OCI-LY7 (cell line): ENCODE results near the gene EXT2. TPM values are rescaled to one million over a fixed set of nuclear protein-coding genes. Genes with fewer than 3 reads are reported as not detected.
A peak's percentile ranks its signal among the peaks of the same experiment; 100 is the strongest.

Source experiments
- BruUV-seq: library from RNA; stranded (reverse); fragments of 400-500 nt; replicated peaks from 2 replicates; lab custom pipeline; 2021; lab: Mats Ljungman, UMichigan
- CTCF ChIA-PET: fragments of 300-600 bp; sonication (Branson Sonifier 250); formaldehyde crosslinking; loops from one replicate; lab custom pipeline; 2022; ENCODE audit warnings: antibody characterized with exemption; ENCODE audit not compliant: unreplicated experiment; lab: Charles Lee
- POLR2A ChIA-PET: fragments of 300-600 bp; sonication (Branson Sonifier 250); formaldehyde crosslinking; loops from one replicate; lab custom pipeline; 2022; ENCODE audit warnings: antibody characterized with exemption; lab: Charles Lee
- DNase-seq: peaks from one replicate; pipeline ENCODE4 v3.0.0-alpha.2; 2015; ENCODE audit warnings: low spot score
- H2AFZ ChIP-seq: fragments of 200-600 bp; sonication (generic), shearing (Covaris generic); 2 replicates; pipeline ENCODE4 v1.6.1; 2014; ENCODE audit warnings: mild to moderate bottlenecking, antibody characterized with exemption, low read length, moderate library complexity
- H3K27ac ChIP-seq: fragments of 200-600 bp; sonication (generic); 2 replicates; pipeline ENCODE4 v1.5.1; 2014; ENCODE audit warnings: mixed run types, low read depth, mild to moderate bottlenecking, moderate library complexity, low read length, inconsistent platforms; ENCODE audit not compliant: poor library complexity, severe bottlenecking
- H3K36me3 ChIP-seq: fragments of 200-600 bp; sonication (generic); 2 replicates; pipeline ENCODE4 v1.6.1; 2014; ENCODE audit warnings: mild to moderate bottlenecking, antibody characterized with exemption, low read length, moderate library complexity, mixed read lengths; ENCODE audit not compliant: insufficient read depth
- H3K4me1 ChIP-seq: fragments of 200-600 bp; sonication (generic); 2 replicates; pipeline ENCODE4 v1.5.1; 2014; ENCODE audit warnings: mild to moderate bottlenecking, low read length; ENCODE audit not compliant: insufficient read depth, poor library complexity, severe bottlenecking
- H3K4me2 ChIP-seq: fragments of 200-600 bp; sonication (generic); 2 replicates; pipeline ENCODE4 v1.6.1; 2014; ENCODE audit warnings: mild to moderate bottlenecking, low read length
- H3K4me3 ChIP-seq: fragments of 200-600 bp; sonication (generic); 2 replicates; pipeline ENCODE4 v1.5.1; 2014; ENCODE audit warnings: mild to moderate bottlenecking, low read depth, low read length; ENCODE audit not compliant: poor library complexity, severe bottlenecking
- H3K79me2 ChIP-seq: fragments of 200-600 bp; sonication (generic); 2 replicates; pipeline ENCODE4 v1.6.1; 2016; ENCODE audit warnings: low read depth, mild to moderate bottlenecking, low read length, moderate library complexity, mixed read lengths; ENCODE audit not compliant: insufficient read depth
- H3K9me2 ChIP-seq: fragments of 200-600 bp; sonication (generic); 2 replicates; pipeline ENCODE4 v1.6.1; 2016; ENCODE audit warnings: mild to moderate bottlenecking, low read length, mixed read lengths; ENCODE audit not compliant: insufficient read depth
- H3K9me3 ChIP-seq: fragments of 200-600 bp; sonication (generic); 2 replicates; pipeline ENCODE4 v1.6.1; 2014; ENCODE audit warnings: mild to moderate bottlenecking, mixed run types, low read length, mixed read lengths
- H4K20me1 ChIP-seq: fragments of 200-600 bp; sonication (generic); 2 replicates; pipeline ENCODE4 v1.6.1; 2014; ENCODE audit warnings: mild to moderate bottlenecking, antibody characterized with exemption, low read length, moderate library complexity, mixed read lengths; ENCODE audit not compliant: insufficient read depth
- EZH2phosphoT487 ChIP-seq: fragments of 200-600 bp; sonication (generic); IDR thresholded peaks from 2 replicates; pipeline ENCODE4 v1.6.1; 2018; ENCODE audit warnings: low read depth, borderline replicate concordance, mild to moderate bottlenecking, mixed run types, antibody characterized with exemption, low read length, moderate library complexity, mixed read lengths
- intact Hi-C: fragments of 100-400 bp; cut with micrococcal nuclease; formaldehyde crosslinking; loops from one replicate; pipeline ENCODE4 v1.10.0; 2022; ENCODE audit not compliant: unreplicated experiment
- total RNA-seq, 2 experiments: library from RNA; depleted of rRNA in 1 of 2; stranded (reverse); fragments of >200 nt in 1 of 2; shearing (Covaris generic) in 1 of 2; gene quantifications; 2 replicates each; pipeline ENCODE4 v1.2.3, GENCODE V29; 2014 to 2022
- TF ChIP-seq, protein P1 (sequence below): fragments of 200-600 bp; sonication (generic); conservative IDR thresholded peaks from 2 replicates; pipeline ENCODE4 v1.5.1; 2014; ENCODE audit warnings: mild to moderate bottlenecking, antibody characterized with exemption, low read length, moderate library complexity, mixed read lengths

EXT2 gene
- total RNA-seq, 2 experiments from 2014 or later, result 22.3 to 31.8 TPM

DNA sequence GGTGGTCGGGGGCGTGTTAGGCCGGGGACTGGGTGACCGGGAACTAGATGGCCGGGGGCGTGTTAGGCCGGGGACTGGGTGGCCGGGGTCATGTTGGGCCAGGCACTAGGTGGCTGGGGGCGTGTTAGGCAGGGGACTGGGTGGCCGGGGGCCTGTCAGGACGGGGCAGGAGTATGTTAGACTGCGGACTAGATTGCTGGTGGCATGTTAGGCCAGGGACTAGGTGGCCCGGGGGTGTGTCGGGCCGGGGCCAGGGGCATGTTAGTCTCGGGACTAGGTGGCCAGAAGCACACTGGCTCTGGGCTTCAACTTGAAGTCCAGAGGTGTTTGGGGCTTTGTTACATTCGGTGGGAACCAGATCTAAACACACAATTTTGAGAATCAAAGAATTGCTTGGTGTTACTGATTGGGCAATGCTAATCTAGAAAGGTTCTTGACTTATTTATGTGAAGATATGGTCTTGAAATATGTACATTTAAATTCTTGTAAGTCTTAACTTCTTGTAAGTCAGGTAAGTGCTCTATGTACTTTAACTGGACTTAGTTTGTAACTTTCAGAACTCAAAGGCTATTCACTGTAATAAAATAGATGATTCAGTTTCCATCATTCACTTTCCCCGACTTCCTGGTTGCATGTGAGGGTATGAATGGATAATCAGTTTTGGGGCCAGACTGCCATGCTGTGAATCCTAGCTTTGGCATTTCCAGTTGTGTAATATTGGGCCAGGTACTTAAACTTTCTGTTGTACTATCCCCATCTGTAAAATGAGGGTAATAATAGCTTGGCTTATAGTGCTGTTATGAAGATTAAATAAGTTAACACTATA is 1.1 kb downstream of the EXT2 start:
- no peak overlapping the region for H3K27ac ChIP-seq
- CTCF ChIA-PET, result interaction anchor here (0.9 kb wide), 1 partner anchor 10 kb away, joined by 3 read pairs; no protein-coding TSS in a partner anchor

DNA sequence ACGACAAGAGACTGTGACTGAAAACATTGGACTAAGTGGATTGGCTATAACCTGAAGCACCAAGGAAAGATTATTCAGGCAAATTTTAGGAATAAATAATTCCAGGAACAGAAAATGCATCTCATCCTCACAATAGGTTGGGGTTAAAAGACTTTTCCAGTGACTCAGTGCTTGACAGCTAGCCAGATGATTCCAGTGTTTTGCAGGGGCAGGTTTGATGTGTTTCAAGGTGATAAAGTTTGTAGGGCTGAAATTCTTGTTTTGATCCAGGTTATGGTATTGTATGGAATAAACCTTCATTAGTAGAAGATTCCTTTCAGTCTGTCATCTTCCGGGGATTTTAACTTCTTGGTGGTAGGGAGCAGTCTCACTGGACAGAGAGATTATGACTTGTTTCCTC is 2.3 kb downstream of the EXT2 start:
- H3K4me1 ChIP-seq, result peaks cover 6% of the 10 kb centered on the region
- DNase-seq, result no peak
- H3K4me2 ChIP-seq, result no peak overlapping the region
- no peaks in the 10 kb centered on the region for H3K9me3 ChIP-seq
- no peak overlapping the region for H2AFZ ChIP-seq
- H3K4me3 ChIP-seq, result no peak overlapping the region
- no peaks in the 10 kb centered on the region for H3K9me2 ChIP-seq
- H3K79me2 ChIP-seq, result no peaks in the 10 kb centered on the region
- no peaks in the 10 kb centered on the region for H3K36me3 ChIP-seq
- no peaks in the 10 kb centered on the region for H4K20me1 ChIP-seq
- ChIA-PET CTCF (no interaction called here), POLR2A (no interaction called here)
- intact Hi-C loops, result no loop called here
- no TSS peak for BruUV-seq
- H3K27ac ChIP-seq, result no peak overlapping the region
- TF ChIP-seq EZH2phosphoT487, result no peak
- TF ChIP-seq, protein P1, sequence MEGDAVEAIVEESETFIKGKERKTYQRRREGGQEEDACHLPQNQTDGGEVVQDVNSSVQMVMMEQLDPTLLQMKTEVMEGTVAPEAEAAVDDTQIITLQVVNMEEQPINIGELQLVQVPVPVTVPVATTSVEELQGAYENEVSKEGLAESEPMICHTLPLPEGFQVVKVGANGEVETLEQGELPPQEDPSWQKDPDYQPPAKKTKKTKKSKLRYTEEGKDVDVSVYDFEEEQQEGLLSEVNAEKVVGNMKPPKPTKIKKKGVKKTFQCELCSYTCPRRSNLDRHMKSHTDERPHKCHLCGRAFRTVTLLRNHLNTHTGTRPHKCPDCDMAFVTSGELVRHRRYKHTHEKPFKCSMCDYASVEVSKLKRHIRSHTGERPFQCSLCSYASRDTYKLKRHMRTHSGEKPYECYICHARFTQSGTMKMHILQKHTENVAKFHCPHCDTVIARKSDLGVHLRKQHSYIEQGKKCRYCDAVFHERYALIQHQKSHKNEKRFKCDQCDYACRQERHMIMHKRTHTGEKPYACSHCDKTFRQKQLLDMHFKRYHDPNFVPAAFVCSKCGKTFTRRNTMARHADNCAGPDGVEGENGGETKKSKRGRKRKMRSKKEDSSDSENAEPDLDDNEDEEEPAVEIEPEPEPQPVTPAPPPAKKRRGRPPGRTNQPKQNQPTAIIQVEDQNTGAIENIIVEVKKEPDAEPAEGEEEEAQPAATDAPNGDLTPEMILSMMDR, result no peak

More for the DNA sequence above, 1.1 kb downstream of the EXT2 start:
- Histone ChIP-seq H3K4me2 (peak overlapping the region; percentile 94), H3K9me2 (no peaks in the 10 kb centered on the region), H3K79me2 (no peaks in the 10 kb centered on the region), H3K4me3 (peak overlapping the region; percentile 93), H2AFZ (peak overlapping the region; percentile 72; the same call in 1 of the 2 replicates), H4K20me1 (no peaks in the 10 kb centered on the region), H3K9me3 (no peaks in the 10 kb centered on the region), H3K36me3 (no peaks in the 10 kb centered on the region), H3K4me1 (peaks cover 6% of the 10 kb centered on the region)
- peak; percentile 1 for DNase-seq
- no peak for TF ChIP-seq EZH2phosphoT487
- TF ChIP-seq, protein P1, result no peak
- POLR2A ChIA-PET, result no interaction called here
- intact Hi-C loops, result no loop called here
- BruUV-seq, result no TSS peak

DNA sequence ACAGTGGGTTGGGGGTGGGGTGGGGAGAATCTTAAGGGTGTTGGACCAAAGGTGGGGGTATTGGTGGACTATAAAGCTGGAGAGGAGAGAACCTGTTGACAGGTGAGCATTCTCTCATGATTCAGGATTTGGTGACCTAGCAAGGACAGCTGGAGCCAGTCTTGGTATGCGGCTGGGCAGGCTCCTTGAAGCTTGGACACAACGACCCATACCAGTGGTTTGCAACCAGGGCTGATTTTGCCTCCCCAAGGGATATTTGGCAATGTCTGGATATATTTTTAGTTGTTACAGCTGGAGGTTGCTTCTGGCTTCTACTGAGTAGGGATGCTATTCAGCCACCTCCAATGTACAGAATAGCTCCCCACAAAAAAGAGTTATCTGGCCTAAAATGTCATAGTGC is 5.6 kb downstream of the EXT2 start:
- ChIA-PET CTCF (no interaction called here), POLR2A (interaction anchor here (0.9 kb wide), 1 partner anchor 13 kb away, joined by 3 read pairs; no protein-coding TSS in a partner anchor)
- no peak overlapping the region for H2AFZ ChIP-seq
- no peak overlapping the region for H3K4me3 ChIP-seq
- H3K9me2 ChIP-seq, result no peaks in the 10 kb centered on the region
- H3K79me2 ChIP-seq, result no peaks in the 10 kb centered on the region
- H3K4me2 ChIP-seq, result no peak overlapping the region
- no peak for DNase-seq
- H4K20me1 ChIP-seq, result no peaks in the 10 kb centered on the region
- H3K4me1 ChIP-seq, result peaks cover 6% of the 10 kb centered on the region
- H3K36me3 ChIP-seq, result no peaks in the 10 kb centered on the region
- H3K9me3 ChIP-seq, result no peaks in the 10 kb centered on the region
- BruUV-seq, result no TSS peak
- intact Hi-C loops, result loop anchor here (10.0 kb wide), 2 partner anchors 64 to 804 kb away; no protein-coding TSS in a partner anchor
- TF ChIP-seq, protein P1, result no peak
- no peak for TF ChIP-seq EZH2phosphoT487
- H3K27ac ChIP-seq, result no peak overlapping the region
